Type B pancreatic cell (in vitro differentiated cells): ENCODE results near the gene TCEAL1. TPM values are rescaled to one million over a fixed set of nuclear protein-coding genes. Genes with fewer than 3 reads are reported as not detected.
"Not testable (repeated sequence)": the region's sequence is repeated elsewhere in the genome, so short reads cannot be mapped to it uniquely, and the experiment has no call there.

Experiments
- DNase-seq: peaks from one replicate; pipeline ENCODE4 v3.0.0; 2021; ENCODE audit warnings: mixed read lengths; ENCODE audit not compliant: unreplicated experiment; ENCODE audit errors: extremely low spot score
- H3K27ac Mint-ChIP-seq: 2 replicates; pipeline ENCODE4 v1.8.0; 2021; ENCODE audit warnings: mild to moderate bottlenecking, mixed read lengths
- H3K27me3 Mint-ChIP-seq: 2 replicates; pipeline ENCODE4 v1.8.0; 2021; ENCODE audit warnings: mixed read lengths
- H3K36me3 Mint-ChIP-seq: 2 replicates; pipeline ENCODE4 v1.8.0; 2021; ENCODE audit warnings: mixed read lengths
- H3K4me1 Mint-ChIP-seq: one replicate; pipeline ENCODE4 v1.8.0; 2021; ENCODE audit warnings: mixed read lengths; ENCODE audit not compliant: unreplicated experiment
- H3K4me3 Mint-ChIP-seq: 2 replicates; pipeline ENCODE4 v1.8.0; 2021; ENCODE audit warnings: mild to moderate bottlenecking, mixed read lengths
- H3K9me3 Mint-ChIP-seq: 2 replicates; pipeline ENCODE4 v1.8.0; 2021; ENCODE audit warnings: mixed read lengths
- total RNA-seq: library from RNA; stranded (reverse); gene quantifications from 2 replicates; pipeline ENCODE4 v1.2.1, GENCODE V29; 2021; ENCODE audit warnings: low replicate concordance
- TF ChIP-seq, protein P1 (sequence below): fragments of 200-600 bp; sonication (generic); conservative IDR thresholded peaks from 2 replicates; pipeline ENCODE4 v1.5.0; 2021; ENCODE audit warnings: antibody characterized with exemption, mild to moderate bottlenecking

Gene TCEAL1
- total RNA-seq, 1 donor from 2014 or later, result 16.9 TPM

DNA sequence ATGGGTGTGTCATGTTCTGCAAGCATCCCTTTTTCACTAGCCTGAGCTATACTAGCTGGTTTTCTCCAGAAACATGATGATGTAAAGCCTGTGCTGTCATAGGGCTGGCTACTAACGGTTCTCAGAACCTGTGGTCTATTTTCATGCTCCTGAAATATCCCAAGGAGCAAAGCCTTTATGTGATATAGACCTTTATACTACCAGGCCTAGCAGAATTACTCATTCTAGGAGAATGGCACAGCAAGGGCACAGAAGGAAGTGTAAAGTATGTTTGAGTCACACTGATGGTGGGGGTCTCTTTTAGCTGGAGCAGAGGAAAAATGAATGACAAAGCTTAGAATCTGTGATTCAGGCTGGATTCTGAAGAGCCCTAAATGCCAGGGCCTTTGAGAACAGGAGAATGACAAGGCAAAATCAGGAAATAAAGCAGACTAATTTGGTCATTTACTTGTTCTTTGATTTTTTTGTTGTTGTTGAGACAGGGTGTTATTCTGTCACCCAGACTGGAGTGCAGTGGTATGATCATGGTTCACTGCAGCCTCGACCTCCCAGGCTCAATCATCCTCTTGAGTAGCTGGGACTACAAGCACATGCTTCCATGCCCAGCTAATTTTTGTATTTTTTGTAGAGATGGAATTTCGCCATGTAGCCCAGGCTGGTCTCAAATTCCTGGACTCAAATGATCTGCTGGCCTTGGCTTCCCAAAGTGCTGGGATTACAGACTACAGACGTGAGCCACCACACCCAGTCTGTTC, 11.8 kb downstream of the TCEAL1 start:
- H3K27ac Mint-ChIP-seq, result no peak overlapping the region
- DNase-seq, result no peak
- no peaks in the 10 kb centered on the region for H3K27me3 Mint-ChIP-seq
- TF ChIP-seq, protein P1, sequence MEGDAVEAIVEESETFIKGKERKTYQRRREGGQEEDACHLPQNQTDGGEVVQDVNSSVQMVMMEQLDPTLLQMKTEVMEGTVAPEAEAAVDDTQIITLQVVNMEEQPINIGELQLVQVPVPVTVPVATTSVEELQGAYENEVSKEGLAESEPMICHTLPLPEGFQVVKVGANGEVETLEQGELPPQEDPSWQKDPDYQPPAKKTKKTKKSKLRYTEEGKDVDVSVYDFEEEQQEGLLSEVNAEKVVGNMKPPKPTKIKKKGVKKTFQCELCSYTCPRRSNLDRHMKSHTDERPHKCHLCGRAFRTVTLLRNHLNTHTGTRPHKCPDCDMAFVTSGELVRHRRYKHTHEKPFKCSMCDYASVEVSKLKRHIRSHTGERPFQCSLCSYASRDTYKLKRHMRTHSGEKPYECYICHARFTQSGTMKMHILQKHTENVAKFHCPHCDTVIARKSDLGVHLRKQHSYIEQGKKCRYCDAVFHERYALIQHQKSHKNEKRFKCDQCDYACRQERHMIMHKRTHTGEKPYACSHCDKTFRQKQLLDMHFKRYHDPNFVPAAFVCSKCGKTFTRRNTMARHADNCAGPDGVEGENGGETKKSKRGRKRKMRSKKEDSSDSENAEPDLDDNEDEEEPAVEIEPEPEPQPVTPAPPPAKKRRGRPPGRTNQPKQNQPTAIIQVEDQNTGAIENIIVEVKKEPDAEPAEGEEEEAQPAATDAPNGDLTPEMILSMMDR, result no peak
- H3K36me3 Mint-ChIP-seq, result no peaks in the 10 kb centered on the region
- H3K4me1 Mint-ChIP-seq, result no peaks in the 10 kb centered on the region
- no peak overlapping the region for H3K4me3 Mint-ChIP-seq
- no peaks in the 10 kb centered on the region for H3K9me3 Mint-ChIP-seq

DNA sequence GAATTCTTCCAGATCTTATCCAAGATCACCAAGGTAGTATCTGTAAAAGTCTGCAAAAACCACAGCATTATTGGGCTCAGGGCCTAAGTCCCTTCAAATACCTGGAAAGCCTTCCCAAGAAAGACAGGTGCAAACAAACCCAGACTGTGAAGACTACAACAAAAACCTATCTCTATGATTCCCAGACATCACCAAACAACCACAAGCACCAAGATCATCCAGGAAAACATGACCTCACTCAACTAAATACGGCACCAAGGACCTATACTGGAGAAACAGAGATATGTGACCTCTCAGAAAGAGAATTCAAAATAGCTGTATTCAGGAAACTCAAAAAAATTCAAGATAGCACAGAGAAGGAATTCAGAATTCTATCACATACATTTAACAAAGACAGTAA, 15.3 kb downstream of the TCEAL1 start:
- Mint-ChIP-seq H3K36me3 (no peaks in the 10 kb centered on the region), H3K9me3 (no peaks in the 10 kb centered on the region), H3K27ac (no peak overlapping the region)

DNA sequence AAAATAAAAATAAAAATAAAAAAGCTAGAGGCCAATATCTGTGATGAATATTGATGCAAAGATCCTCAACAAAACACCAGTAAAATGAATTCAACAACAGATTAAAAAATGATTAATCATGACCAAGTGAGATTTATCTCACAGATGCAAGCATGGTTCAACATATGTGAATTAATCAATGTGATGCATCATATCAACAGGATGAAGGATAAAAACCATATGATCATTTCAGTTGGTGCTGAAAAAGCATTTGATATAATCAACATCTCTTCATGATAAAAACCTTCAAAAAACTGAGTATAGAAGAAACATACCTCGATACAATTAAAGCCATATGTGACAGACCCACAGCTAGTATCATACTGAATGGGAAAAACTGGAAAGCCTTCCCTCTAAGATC, 18.9 kb downstream of the TCEAL1 start:
- Mint-ChIP-seq H3K36me3 (no peaks in the 10 kb centered on the region), H3K4me3 (no peak overlapping the region), H3K27ac (no peak overlapping the region), H3K27me3 (no peaks in the 10 kb centered on the region), H3K4me1 (no peaks in the 10 kb centered on the region), H3K9me3 (no peaks in the 10 kb centered on the region)
- DNase-seq, result no peak
- TF ChIP-seq, protein P1, result no peak

More for the DNA sequence above, 15.3 kb downstream of the TCEAL1 start:
- H3K4me3 Mint-ChIP-seq, result no peak overlapping the region
- TF ChIP-seq, protein P1, result no peak
- DNase-seq, result no peak
- no peaks in the 10 kb centered on the region for H3K27me3 Mint-ChIP-seq
- no peaks in the 10 kb centered on the region for H3K4me1 Mint-ChIP-seq

DNA sequence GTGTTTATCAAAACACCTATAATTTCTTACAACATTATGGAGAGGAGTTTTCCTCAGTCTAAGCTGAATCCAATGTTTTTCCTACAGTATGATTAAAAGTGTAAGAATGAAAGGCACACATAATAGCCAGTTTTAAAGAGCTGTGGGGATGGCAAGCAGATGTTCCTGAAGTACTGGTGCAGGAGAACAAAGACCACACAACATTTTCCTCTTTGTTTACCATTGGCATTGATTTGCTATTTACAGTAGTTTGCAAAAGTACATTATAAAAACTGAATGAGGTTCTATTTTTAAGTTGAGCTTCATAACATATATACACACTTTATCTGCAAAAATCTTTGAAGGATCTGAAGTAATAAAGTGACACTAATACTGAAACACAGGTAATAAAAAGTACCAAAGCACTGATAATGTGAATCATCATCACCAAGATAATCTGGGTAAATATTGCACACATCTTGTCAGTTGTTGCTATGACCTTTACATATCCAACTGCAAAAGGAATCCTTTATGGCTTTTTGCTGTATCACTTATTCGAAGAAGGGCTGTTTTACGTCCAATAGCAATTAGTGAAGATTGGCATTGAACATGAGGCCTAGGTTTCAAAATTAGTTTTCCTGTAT, 22.5 kb downstream of the TCEAL1 start:
- DNase-seq, result no peak
- H3K4me3 Mint-ChIP-seq, result no peak overlapping the region
- no peaks in the 10 kb centered on the region for H3K4me1 Mint-ChIP-seq

DNA sequence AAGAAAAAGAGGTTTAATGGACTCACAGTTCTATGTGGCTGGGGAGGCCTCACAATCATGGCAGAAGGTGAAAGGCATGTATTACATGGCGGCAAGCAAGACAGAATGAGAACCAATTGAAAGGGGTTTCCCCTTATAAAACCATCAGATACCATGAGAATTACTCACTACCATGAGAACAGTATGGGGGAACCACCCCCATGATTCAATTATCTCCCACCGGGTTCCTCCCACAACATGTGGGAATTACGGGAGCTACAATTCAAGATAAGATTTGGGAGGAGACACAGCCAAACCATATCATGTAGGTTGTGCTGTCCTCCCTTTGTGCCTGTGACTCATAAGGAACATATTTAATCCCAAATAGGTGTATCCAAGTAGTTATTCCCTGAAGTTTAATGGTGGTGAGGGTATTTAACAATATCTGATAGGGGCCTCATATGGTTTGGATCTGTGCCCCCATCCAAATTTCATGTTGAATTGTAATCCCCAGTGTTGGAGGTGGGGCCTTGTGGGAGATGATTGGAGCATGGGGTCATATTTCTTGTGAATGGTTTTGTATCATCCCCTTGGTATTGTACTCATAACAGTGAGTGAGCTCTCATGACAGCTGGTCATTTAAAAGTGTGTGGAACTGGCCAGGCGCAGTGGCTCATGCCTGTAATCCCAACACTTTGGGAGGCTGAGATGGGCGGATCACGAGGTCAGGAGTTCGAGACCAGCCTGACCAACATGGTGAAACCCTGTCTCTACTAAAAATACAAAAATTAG, 26.6 kb downstream of the TCEAL1 start:
- H3K4me1 Mint-ChIP-seq, DNase-seq, H3K27me3 Mint-ChIP-seq, H3K4me3 Mint-ChIP-seq, H3K36me3 Mint-ChIP-seq, H3K9me3 Mint-ChIP-seq, H3K27ac Mint-ChIP-seq: not testable (repeated sequence)

More for the DNA sequence above, 22.5 kb downstream of the TCEAL1 start:
- TF ChIP-seq, protein P1, result no peak
- H3K9me3 Mint-ChIP-seq, result no peaks in the 10 kb centered on the region
- H3K27ac Mint-ChIP-seq, result no peak overlapping the region
- no peaks in the 10 kb centered on the region for H3K36me3 Mint-ChIP-seq
- no peaks in the 10 kb centered on the region for H3K27me3 Mint-ChIP-seq

DNA sequence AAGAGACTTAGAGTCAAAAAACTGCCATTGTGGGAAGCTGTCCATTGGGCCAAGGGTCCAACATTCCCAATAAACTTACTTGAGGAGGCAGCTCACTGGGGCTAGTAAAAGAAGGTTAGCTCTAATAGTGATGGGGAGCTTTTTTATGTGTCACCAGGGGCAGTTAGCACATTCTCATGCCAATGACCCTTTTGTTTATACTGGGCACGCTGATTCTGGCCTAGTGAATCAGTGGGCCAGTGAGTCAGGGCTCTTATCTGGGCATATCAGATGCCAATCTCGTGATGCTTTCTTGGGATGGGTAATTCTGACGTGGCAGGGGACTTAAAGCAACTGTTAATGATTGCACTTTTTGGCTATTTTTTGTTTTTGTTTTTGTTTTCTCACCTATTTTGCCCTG, 27.8 kb downstream of the TCEAL1 start:
- peaks cover 3% of the 10 kb centered on the region for H3K27me3 Mint-ChIP-seq
- no peaks in the 10 kb centered on the region for H3K9me3 Mint-ChIP-seq
- no peaks in the 10 kb centered on the region for H3K36me3 Mint-ChIP-seq
- H3K4me1 Mint-ChIP-seq, result no peaks in the 10 kb centered on the region
- DNase-seq, result no peak
- TF ChIP-seq, protein P1, result no peak
- H3K4me3 Mint-ChIP-seq, result no peak overlapping the region
- H3K27ac Mint-ChIP-seq, result no peak overlapping the region

DNA sequence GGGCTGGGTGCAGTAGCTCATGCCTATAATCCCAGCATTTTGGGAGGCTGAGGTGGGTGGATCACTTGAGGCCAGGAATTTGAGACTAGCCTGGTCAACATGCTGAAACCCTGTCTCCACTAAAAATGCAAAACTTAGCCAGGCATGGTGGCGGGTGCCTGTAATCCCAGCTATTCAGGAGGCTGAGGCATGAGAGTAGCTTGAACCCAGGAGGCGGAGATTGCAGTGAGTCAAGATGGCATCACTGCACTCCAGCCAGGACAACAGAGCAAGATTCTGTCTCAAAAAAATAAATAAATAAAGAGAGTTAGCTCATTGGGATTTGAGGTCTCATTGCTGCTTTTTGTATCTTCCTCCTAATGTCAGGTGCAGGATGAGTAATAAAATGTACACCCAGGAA, 28.3 kb downstream of the TCEAL1 start:
- not testable (repeated sequence) for H3K27me3 Mint-ChIP-seq, H3K36me3 Mint-ChIP-seq, H3K4me3 Mint-ChIP-seq, H3K4me1 Mint-ChIP-seq, H3K27ac Mint-ChIP-seq, H3K9me3 Mint-ChIP-seq, DNase-seq
